Mesothelial cell of epicardium (in vitro differentiated cells): Measurements from ENCODE around the gene RAB3D. TPM values are rescaled to one million over a fixed set of nuclear protein-coding genes. Genes with fewer than 3 reads are reported as not detected.
"Not testable (repeated sequence)": the region's sequence is repeated elsewhere in the genome, so short reads cannot be mapped to it uniquely, and the experiment has no call there.

ENCODE experiments used
- DNase-seq, 2 experiments: peaks; one replicate each; pipeline ENCODE4 v3.0.0; 2021; ENCODE audit warnings: low spot score in 2 of 2; ENCODE audit not compliant: unreplicated experiment in 2 of 2
- H3K27ac Mint-ChIP-seq: 2 replicates; pipeline ENCODE4 v1.8.0; 2021; ENCODE audit warnings: mixed read lengths
- H3K27me3 Mint-ChIP-seq: 2 replicates; pipeline ENCODE4 v1.8.0; 2021; ENCODE audit warnings: low read depth, mixed read lengths
- H3K36me3 Mint-ChIP-seq: 2 replicates; pipeline ENCODE4 v1.8.0; 2021; ENCODE audit warnings: mixed read lengths
- H3K4me1 Mint-ChIP-seq: 2 replicates; pipeline ENCODE4 v1.8.0; 2021; ENCODE audit warnings: mixed read lengths
- H3K4me3 Mint-ChIP-seq: 2 replicates; pipeline ENCODE4 v1.8.0; 2021; ENCODE audit warnings: mild to moderate bottlenecking, moderate library complexity, mixed read lengths
- H3K9me3 Mint-ChIP-seq: 2 replicates; pipeline ENCODE4 v1.8.0; 2021; ENCODE audit warnings: mixed read lengths
- CTCF ChIP-seq: fragments of 200-600 bp; sonication (generic); IDR thresholded peaks from one replicate; pipeline ENCODE4 v1.5.0; 2021; ENCODE audit warnings: antibody characterized with exemption; ENCODE audit not compliant: unreplicated experiment
- total RNA-seq: library from RNA; stranded (reverse); gene quantifications from 3 replicates; pipeline ENCODE4 v1.2.1, GENCODE V29; 2021

The RAB3D gene
- total RNA-seq, 1 donor from 2014 or later = 27.3 TPM

- H3K4me3 Mint-ChIP-seq = no peak overlapping the region
- TF ChIP-seq CTCF = no peak
Measured at GRCh38 chr19:11322269-11323024, 17.0 kb downstream of the RAB3D start.

GRCh38 chr19:11321191-11322126, 18.0 kb downstream of the RAB3D start:
- no peak overlapping the region for H3K4me3 Mint-ChIP-seq
- no peaks in the 10 kb centered on the region for H3K27me3 Mint-ChIP-seq
- H3K36me3 Mint-ChIP-seq = peaks cover 4% of the 10 kb centered on the region
- no peak overlapping the region for H3K27ac Mint-ChIP-seq
- no peak for DNase-seq
- peaks cover 36% of the 10 kb centered on the region for H3K4me1 Mint-ChIP-seq
- no peak for TF ChIP-seq CTCF
- H3K9me3 Mint-ChIP-seq = no peaks in the 10 kb centered on the region

More at GRCh38 chr19:11322269-11323024, 17.0 kb downstream of the RAB3D start:
- peaks cover 36% of the 10 kb centered on the region for H3K4me1 Mint-ChIP-seq
- H3K36me3 Mint-ChIP-seq = peaks cover 10% of the 10 kb centered on the region
- DNase-seq = no peak
- peak overlapping the region; percentile 54 for H3K27ac Mint-ChIP-seq
- H3K27me3 Mint-ChIP-seq = no peaks in the 10 kb centered on the region
- H3K9me3 Mint-ChIP-seq = no peaks in the 10 kb centered on the region

- H3K27me3 Mint-ChIP-seq, H3K4me3 Mint-ChIP-seq, H3K9me3 Mint-ChIP-seq, H3K27ac Mint-ChIP-seq, H3K36me3 Mint-ChIP-seq, DNase-seq: not testable (repeated sequence)
- peaks cover 36% of the 10 kb centered on the region for H3K4me1 Mint-ChIP-seq
Measured at GRCh38 chr19:11320278-11320995, 19.0 kb downstream of the RAB3D start.

GRCh38 chr19:11306337-11306736, 33.1 kb downstream of the RAB3D start:
- no peaks in the 10 kb centered on the region for H3K4me1 Mint-ChIP-seq
- no peak overlapping the region for H3K4me3 Mint-ChIP-seq
- TF ChIP-seq CTCF = no peak
- H3K36me3 Mint-ChIP-seq = no peaks in the 10 kb centered on the region
- H3K27me3 Mint-ChIP-seq = peaks cover 10% of the 10 kb centered on the region
- no peaks in the 10 kb centered on the region for H3K9me3 Mint-ChIP-seq
- no peak overlapping the region for H3K27ac Mint-ChIP-seq
- no peak for DNase-seq

GRCh38 chr19:11304936-11305335, 34.5 kb downstream of the RAB3D start:
- Mint-ChIP-seq H3K4me3 (no peak overlapping the region), H3K9me3 (peaks cover 4% of the 10 kb centered on the region), H3K4me1 (no peaks in the 10 kb centered on the region), H3K36me3 (no peaks in the 10 kb centered on the region), H3K27me3 (peaks cover 18% of the 10 kb centered on the region), H3K27ac (no peak overlapping the region)
- no peak for DNase-seq
- no peak for TF ChIP-seq CTCF
